ENCODE results near the gene GNAT1. TPM values are rescaled to one million over a fixed set of nuclear protein-coding genes. Genes with fewer than 3 reads are reported as not detected.
"Not testable (repeated sequence)": the region's sequence is repeated elsewhere in the genome, so short reads cannot be mapped to it uniquely, and the experiment has no call there.

GNAT1 gene
- total RNA-seq, 1 experiment from 2014 or later, result not detected

DNA sequence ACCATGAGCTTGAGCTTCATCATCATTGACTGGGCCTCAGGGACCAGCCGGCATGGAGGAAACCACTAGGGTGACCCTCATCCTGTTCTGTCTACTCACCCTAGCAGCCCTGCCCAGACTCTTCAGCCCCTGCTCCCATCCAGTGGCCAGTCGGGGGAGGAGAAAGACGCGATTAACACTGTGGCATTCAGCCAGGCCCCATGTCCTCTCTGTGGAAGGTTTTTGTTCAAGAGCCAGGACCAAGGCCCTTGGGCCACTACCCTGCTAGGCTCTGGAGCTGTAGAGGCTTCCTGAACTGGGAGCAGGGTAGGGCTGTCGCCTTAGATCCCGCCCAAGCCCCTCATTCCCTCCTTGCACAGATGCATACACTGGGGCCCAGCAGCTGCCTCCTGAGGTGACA is 28.7 kb downstream of the GNAT1 start:
- Histone ChIP-seq H3K9me3 (no peaks in the 10 kb centered on the region), H3K4me3 (no peak overlapping the region), H3K27me3 (no peaks in the 10 kb centered on the region), H3K36me3 (no peaks in the 10 kb centered on the region)
- no peak for DNase-seq

- H3K4me3 ChIP-seq, result no peak overlapping the region
- no peak for DNase-seq
- H3K9me3 ChIP-seq, result no peaks in the 10 kb centered on the region
- H3K27me3 ChIP-seq, result no peaks in the 10 kb centered on the region
- H3K36me3 ChIP-seq, result no peaks in the 10 kb centered on the region
These were observed 29.6 kb downstream of the GNAT1 start for GRCh38 chr3:50221051-50221410.

GRCh38 chr3:50221411-50222168 is 30.2 kb downstream of the GNAT1 start:
- Histone ChIP-seq H3K9me3 (no peaks in the 10 kb centered on the region), H3K36me3 (no peaks in the 10 kb centered on the region), H3K4me3 (no peak overlapping the region), H3K27me3 (no peaks in the 10 kb centered on the region)
- no peak for DNase-seq

DNA sequence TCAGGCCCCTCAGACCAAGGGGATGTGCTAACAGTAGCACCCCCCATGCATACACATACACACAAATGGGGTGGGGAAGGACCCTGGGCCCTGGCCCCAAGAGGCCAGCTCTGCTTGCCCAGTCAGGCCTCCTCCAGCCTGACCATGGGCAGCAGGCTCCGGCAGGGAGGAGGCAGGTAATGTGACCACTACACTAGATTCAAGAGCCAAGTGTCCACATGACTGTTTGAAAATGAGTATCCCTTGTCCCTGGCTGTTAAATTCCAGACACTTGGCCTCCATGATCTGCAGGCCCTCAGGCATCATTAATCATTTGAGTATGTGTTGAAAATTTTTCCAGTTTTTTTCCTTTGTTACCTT is 30.7 kb downstream of the GNAT1 start:
- Histone ChIP-seq H3K9me3 (no peaks in the 10 kb centered on the region), H3K4me3 (no peak overlapping the region), H3K36me3 (no peaks in the 10 kb centered on the region), H3K27me3 (no peaks in the 10 kb centered on the region)
- no peak for DNase-seq

DNA sequence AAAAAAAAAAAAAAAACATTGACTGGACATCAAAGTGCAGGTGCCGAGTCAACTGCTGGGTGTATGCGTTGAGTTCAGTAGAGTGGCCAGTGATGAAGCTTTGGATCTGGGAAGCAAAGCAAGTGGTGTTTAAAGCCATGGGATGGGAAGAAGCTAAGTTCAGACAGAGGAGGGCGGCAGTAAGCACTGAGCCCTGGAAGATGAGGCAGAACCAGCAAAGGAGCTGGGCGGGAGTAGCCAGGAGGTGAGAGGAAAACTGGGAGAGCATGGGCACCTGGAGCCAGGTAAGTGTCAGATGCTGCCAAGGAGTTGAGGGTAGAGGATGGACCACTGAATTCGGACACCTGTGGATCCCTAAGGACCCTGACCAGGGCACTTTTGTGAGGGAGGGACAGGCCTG is 33.2 kb downstream of the GNAT1 start:
- no peaks in the 10 kb centered on the region for H3K9me3 ChIP-seq
- H3K27me3 ChIP-seq, result no peaks in the 10 kb centered on the region
- H3K36me3 ChIP-seq, result no peaks in the 10 kb centered on the region
- no peak for DNase-seq
- no peak overlapping the region for H3K4me3 ChIP-seq

GRCh38 chr3:50226888-50227389 is 35.5 kb downstream of the GNAT1 start:
- H3K27me3 ChIP-seq, result no peaks in the 10 kb centered on the region
- peak; percentile 33 for DNase-seq
- no peaks in the 10 kb centered on the region for H3K9me3 ChIP-seq

DNA sequence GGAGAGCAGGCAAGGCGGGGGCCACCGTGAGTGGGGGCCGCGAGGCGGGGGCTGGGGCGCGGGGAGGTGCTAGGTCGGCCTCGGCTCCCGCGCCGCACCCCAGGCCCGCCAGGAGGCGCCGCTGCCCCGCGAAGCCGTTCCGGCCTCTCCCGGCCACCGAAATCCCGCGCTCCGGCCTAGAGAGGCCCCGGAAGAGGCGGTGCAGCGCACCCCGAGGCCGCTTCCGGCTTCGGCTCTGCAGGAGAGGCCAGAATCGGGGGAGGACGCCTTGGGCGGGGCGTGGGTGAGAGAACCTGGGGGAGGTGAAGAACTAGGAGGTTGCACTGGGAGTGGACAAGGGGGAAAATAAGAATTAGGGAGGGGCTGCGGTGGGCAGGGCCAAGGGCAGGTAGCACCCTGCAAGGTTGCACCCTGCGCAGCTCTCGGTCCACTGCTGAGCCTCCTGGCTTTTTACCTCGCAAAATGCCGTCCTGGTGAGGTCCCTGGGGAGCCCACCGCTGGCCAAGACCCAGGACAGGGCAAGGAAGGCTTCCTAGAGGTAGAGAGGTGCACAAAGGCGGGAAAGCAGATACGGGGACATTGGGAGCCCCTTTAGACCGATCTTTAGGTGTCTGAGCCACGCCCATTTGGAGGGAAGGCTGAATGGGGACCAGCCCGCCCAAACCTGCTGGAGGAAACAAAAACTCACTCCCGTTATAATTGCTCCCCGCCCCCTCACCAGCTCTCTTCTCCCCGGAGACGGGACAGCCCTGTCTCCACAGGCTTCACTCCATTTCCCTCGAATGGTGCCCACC is 36.2 kb downstream of the GNAT1 start:
- Histone ChIP-seq H3K9me3 (no peaks in the 10 kb centered on the region), H3K4me3 (peak overlapping the region; percentile 55), H3K27me3 (no peaks in the 10 kb centered on the region), H3K36me3 (no peaks in the 10 kb centered on the region)
- DNase-seq, result peak; percentile 89

More at GRCh38 chr3:50226888-50227389, 35.5 kb downstream of the GNAT1 start:
- H3K4me3 ChIP-seq, result peak overlapping the region; percentile 55
- H3K36me3 ChIP-seq, result no peaks in the 10 kb centered on the region

DNA sequence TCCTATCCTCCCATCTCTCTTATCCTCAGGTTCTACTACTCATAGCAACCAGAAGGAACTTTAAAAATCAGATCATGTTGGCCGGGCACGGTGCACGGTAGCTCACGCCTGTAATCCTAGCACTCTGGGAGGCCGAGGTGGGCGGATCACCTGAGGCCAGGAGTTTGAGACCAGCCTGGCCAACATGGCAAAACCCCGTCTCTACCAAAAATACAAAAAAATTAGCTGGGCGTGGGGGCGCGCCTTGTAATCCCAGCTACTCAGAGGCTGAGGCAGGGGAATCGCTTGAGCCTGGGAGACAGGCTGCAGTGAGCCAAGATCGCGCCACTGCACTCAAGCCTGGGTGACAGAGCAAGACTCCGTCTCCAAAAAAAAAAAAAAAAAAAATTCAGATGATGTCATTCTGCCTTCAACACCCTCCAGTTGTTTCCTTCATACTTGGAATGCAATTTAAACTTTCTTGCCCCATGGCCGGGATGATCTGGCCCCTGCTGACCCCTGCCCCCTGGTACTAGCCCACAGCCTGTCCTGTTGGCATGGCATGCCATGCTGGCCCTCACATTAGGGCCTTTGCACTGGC is 36.9 kb downstream of the GNAT1 start:
- not testable (repeated sequence) for H3K36me3 ChIP-seq, DNase-seq, H3K27me3 ChIP-seq, H3K9me3 ChIP-seq
- peak overlapping the region; percentile 55 for H3K4me3 ChIP-seq

- H3K27me3 ChIP-seq, result no peaks in the 10 kb centered on the region
- no peaks in the 10 kb centered on the region for H3K9me3 ChIP-seq
- no peak for DNase-seq
- H3K4me3 ChIP-seq, result no peak overlapping the region
- H3K36me3 ChIP-seq, result no peaks in the 10 kb centered on the region
These were observed 38.1 kb downstream of the GNAT1 start for GRCh38 chr3:50229490-50229889.

DNA sequence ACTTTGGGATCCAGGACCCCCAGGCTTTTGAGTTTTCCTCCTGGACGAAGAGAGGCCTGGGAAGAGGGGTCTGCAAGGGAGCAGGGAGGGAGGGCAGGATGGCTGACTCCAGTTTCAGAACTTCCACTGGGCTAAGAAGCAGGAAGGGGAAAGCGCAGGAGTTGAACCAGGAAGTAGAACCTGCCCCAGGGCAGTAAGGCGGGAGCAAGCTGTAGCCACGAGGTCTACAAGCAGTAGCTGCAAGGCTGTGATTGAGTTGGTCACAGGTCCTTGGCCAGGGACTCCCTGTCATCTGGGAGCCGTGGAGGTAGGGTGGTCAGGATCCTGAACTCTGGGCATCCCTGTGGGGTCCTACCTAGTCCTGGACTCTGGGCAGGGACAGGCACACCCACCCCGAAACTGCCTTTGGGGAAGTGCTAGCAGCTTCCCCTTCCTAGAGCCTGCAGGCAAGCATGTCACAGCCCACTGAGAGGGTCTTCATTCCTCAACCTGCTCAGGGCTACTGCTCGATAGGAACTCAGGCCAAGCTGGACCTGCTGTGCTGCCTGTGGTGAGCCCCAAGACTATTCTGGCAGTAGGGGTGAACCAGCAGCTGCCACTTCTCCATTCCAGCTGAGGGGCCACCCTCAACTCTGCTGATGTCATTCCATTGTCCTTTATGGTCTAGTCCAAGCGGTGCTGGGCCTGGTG is 38.8 kb downstream of the GNAT1 start:
- no peak overlapping the region for H3K4me3 ChIP-seq
- no peak for DNase-seq
- H3K9me3 ChIP-seq, result no peaks in the 10 kb centered on the region
- H3K36me3 ChIP-seq, result no peaks in the 10 kb centered on the region
- no peaks in the 10 kb centered on the region for H3K27me3 ChIP-seq

DNA sequence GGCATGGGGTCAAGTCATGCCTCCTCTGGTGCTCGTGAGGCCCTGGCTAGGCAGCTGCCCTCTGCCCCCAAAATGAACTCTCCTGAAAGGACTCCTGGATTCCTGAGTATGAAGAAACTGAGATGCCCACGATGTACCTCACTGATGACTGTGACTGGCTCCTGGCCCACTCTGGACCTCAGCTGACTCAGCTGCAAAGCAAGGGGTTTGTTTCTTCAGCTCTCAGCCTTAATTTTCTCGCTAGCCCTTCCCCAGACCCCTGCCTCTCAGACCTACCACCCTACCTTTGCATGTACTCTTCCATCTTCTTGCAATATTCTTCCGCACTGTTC is 39.4 kb downstream of the GNAT1 start:
- Histone ChIP-seq H3K9me3 (no peaks in the 10 kb centered on the region), H3K36me3 (no peaks in the 10 kb centered on the region), H3K27me3 (no peaks in the 10 kb centered on the region), H3K4me3 (no peak overlapping the region)
- DNase-seq, result peak; percentile 16

- no peaks in the 10 kb centered on the region for H3K9me3 ChIP-seq
- no peak overlapping the region for H3K4me3 ChIP-seq
- DNase-seq, result no peak
- H3K27me3 ChIP-seq, result no peaks in the 10 kb centered on the region
- no peaks in the 10 kb centered on the region for H3K36me3 ChIP-seq
These were observed 40.2 kb downstream of the GNAT1 start for GRCh38 chr3:50231581-50231980.

DNA sequence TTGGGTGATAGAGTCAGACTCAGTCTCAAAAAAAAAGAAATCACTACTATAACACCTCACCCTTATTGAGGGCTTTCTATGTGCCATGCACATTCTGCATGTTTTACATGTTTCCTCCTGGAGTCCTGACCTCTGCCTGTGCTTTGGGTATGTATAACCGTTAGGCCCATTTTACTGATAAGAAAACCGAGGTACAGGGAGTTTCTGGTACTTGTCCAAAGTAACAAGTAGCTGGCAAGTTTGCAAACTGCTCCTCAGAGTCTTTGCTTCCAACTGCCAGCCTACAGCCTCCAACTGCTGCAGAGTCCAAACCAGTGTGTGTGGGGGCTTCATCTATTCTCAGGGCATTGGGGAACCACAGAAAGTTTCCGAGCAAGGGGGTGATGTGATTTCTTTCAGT is 40.9 kb downstream of the GNAT1 start:
- H3K9me3 ChIP-seq, result no peaks in the 10 kb centered on the region
- no peak for DNase-seq
- no peaks in the 10 kb centered on the region for H3K27me3 ChIP-seq

DNA sequence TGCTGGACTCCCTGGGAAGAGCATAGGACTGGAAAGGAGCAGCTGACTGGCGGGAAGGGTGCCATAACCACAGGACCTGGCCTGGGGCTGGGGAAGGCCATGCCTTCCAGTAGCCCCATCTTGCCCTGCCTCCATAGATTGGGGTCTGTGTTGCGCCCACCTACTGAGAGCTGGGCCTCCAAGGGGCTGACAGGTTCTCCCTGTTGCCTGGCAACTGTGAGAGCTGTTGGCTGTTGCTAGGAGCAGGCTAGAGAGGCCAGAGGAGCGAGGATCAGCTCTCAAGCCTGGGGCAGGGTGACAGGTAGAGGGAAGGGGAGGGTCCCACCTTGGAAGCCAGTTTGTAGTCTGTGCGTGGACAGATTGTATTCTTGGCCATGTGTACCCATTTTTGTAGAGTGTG is 41.8 kb downstream of the GNAT1 start:
- Histone ChIP-seq H3K4me3 (no peak overlapping the region), H3K36me3 (no peaks in the 10 kb centered on the region), H3K27me3 (no peaks in the 10 kb centered on the region), H3K9me3 (no peaks in the 10 kb centered on the region)
- DNase-seq, result no peak

More for the DNA sequence above, 40.9 kb downstream of the GNAT1 start:
- Histone ChIP-seq H3K4me3 (no peak overlapping the region), H3K36me3 (no peaks in the 10 kb centered on the region)

GRCh38 chr3:50235716-50236483 is 44.5 kb downstream of the GNAT1 start, which contains the start of gene GNAI2:
GNAI2 (plus strand) TSS chr3:50236204; CDS start chr3:50236336, 132 bp downstream.
- Histone ChIP-seq H3K9me3 (no peaks in the 10 kb centered on the region), H3K4me3 (peak within 1 kb of the TSS; percentile 62), H3K27me3 (no peaks in the 10 kb centered on the region), H3K36me3 (no peaks in the 10 kb centered on the region)
- peak; percentile 97 for DNase-seq

- H3K36me3 ChIP-seq, result no peaks in the 10 kb centered on the region
- peak overlapping the region; percentile 62 for H3K4me3 ChIP-seq
- H3K9me3 ChIP-seq, result no peaks in the 10 kb centered on the region
- no peaks in the 10 kb centered on the region for H3K27me3 ChIP-seq
- no peak for DNase-seq
These were observed 45.2 kb downstream of the GNAT1 start for GRCh38 chr3:50236484-50237132.
